Lung (tissue), 12 donors: Measurements from ENCODE around the gene DOK4. TPM values are rescaled to one million over a fixed set of nuclear protein-coding genes. Genes with fewer than 3 reads are reported as not detected.
A peak's percentile ranks its signal among the peaks of the same experiment; 100 is the strongest.

ENCODE experiments used
- ATAC-seq: fragments of 200-7000 bp; cut with Tn5 transposase; one replicate; pipeline ENCODE4 v1.9.1; 2020; ENCODE audit warnings: moderate number of reproducible peaks; ENCODE audit not compliant: insufficient read depth, low FRiP score
- DNase-seq, 3 donors: peaks; one replicate each; pipeline ENCODE4 v3.0.0-alpha.2; 2013 to 2017
- H3K27ac ChIP-seq, 2 donors: one replicate each; pipeline ENCODE4 v1.5.1; 2013; ENCODE audit warnings: mild to moderate bottlenecking in 2 of 2, moderate library complexity in 2 of 2, control low read depth in 1 of 2, inconsistent platforms in 1 of 2, low read depth in 1 of 2, low read length in 1 of 2
- H3K27me3 ChIP-seq, 3 donors: one replicate each; pipeline ENCODE4 v1.5.1; 2013; ENCODE audit warnings: low read length in 2 of 3; ENCODE audit not compliant: control insufficient read depth in 3 of 3, insufficient read depth in 3 of 3
- H3K36me3 ChIP-seq, 4 donors: one replicate each; pipeline ENCODE4 v1.5.1; 2013; ENCODE audit warnings: low read length in 4 of 4, mild to moderate bottlenecking in 1 of 4, moderate library complexity in 1 of 4; ENCODE audit not compliant: control insufficient read depth in 4 of 4, insufficient read depth in 4 of 4
- H3K4me1 ChIP-seq, 5 donors: one replicate each; pipeline ENCODE4 v1.5.1; 2013; ENCODE audit warnings: low read length in 5 of 5, mild to moderate bottlenecking in 2 of 5, moderate library complexity in 1 of 5; ENCODE audit not compliant: control insufficient read depth in 5 of 5, insufficient read depth in 5 of 5
- H3K4me3 ChIP-seq: one replicate; pipeline ENCODE4 v1.5.1; 2013; ENCODE audit warnings: mild to moderate bottlenecking, control low read depth, moderate library complexity
- H3K9ac ChIP-seq, 2 donors: one replicate each; pipeline ENCODE4 v1.5.1; 2013; ENCODE audit warnings: low read length in 2 of 2, control low read depth in 1 of 2; ENCODE audit not compliant: insufficient read depth in 1 of 2
- H3K9me3 ChIP-seq, 4 donors: one replicate each; pipeline ENCODE4 v1.5.1; 2013; ENCODE audit warnings: low read length in 3 of 4, mild to moderate bottlenecking in 1 of 4, moderate library complexity in 1 of 4; ENCODE audit not compliant: control insufficient read depth in 4 of 4, insufficient read depth in 3 of 4
- WGBS, 2 donors: extraction: QIAGEN DNeasy Blood & Tissue Kit; methylation state at CpG; one replicate each; pipeline ENCODE4 v1.1.7; 2013; 5-methylcytosine and 5-hydroxymethylcytosine counted together
- polyA plus RNA-seq, 2 donors: library from polyadenylated mRNA; stranded (reverse); fragments of 200-250 nt; gene quantifications; one replicate each; pipeline ENCODE4 v1.2.1, GENCODE V29; 2013
- total RNA-seq, 2 donors: library from RNA; depleted of rRNA in 1 of 2; stranded (reverse); fragments of >200 nt in 1 of 2; gene quantifications; one replicate each; pipeline ENCODE4 v1.2.1, GENCODE V29; 2014 to 2021
- TF ChIP-seq, protein P1 (sequence below): IDR thresholded peaks from 2 replicates; pipeline ENCODE4 v1.5.1; 2012; ENCODE audit warnings: mild to moderate bottlenecking; ENCODE audit errors: control extremely low read depth, extremely low read depth
- donor health status: control.
- donor health status: control.
- donor health status: Bipolar disorder and iron deficiency.
- donor health status: healthy.
- donor health status: DM: yes; HTN: yes; CAD: no.

DOK4 gene
- total and polyA plus RNA-seq, 4 donors = 19.7 to 58.2 (median 51.1) TPM

DNA sequence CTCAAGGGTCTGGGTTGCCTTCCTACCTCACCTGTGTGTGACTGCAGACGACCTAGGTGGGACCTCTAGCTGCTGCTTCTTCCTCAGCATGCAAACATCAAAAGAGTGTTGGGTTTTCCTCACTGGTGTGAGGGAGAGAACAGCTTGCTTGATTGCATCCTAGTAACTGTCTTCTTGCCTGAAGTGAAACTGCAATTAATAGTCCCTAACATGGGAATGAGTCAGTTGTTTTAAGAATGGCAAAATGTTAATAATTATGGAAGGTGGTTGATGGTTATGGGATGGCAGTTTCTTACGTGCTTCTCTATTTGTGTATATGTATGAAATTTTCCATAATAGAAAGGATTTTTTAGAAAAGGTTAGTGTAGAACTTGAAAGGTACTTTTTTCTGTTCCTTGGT is 17.9 kb downstream of the DOK4 start:
- Histone ChIP-seq H3K36me3 (peaks cover 29 to 59% (median 52%) of the 10 kb centered on the region in 4 donors), H3K27me3 (no peaks in the 10 kb centered on the region), H3K9me3 (no peaks in the 10 kb centered on the region), H3K9ac (no peak overlapping the region), H3K4me3 (no peak overlapping the region), H3K4me1 (peaks cover 0 to 15% (median 10%) of the 10 kb centered on the region in 5 donors), H3K27ac (no peak overlapping the region)
- TF ChIP-seq, protein P1, sequence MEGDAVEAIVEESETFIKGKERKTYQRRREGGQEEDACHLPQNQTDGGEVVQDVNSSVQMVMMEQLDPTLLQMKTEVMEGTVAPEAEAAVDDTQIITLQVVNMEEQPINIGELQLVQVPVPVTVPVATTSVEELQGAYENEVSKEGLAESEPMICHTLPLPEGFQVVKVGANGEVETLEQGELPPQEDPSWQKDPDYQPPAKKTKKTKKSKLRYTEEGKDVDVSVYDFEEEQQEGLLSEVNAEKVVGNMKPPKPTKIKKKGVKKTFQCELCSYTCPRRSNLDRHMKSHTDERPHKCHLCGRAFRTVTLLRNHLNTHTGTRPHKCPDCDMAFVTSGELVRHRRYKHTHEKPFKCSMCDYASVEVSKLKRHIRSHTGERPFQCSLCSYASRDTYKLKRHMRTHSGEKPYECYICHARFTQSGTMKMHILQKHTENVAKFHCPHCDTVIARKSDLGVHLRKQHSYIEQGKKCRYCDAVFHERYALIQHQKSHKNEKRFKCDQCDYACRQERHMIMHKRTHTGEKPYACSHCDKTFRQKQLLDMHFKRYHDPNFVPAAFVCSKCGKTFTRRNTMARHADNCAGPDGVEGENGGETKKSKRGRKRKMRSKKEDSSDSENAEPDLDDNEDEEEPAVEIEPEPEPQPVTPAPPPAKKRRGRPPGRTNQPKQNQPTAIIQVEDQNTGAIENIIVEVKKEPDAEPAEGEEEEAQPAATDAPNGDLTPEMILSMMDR = no peak
- no peak for ATAC-seq
- no peak for DNase-seq
- WGBS, 2 donors = 91 to 95% methylated on average over 2 of the region's 2 CpGs

DNA sequence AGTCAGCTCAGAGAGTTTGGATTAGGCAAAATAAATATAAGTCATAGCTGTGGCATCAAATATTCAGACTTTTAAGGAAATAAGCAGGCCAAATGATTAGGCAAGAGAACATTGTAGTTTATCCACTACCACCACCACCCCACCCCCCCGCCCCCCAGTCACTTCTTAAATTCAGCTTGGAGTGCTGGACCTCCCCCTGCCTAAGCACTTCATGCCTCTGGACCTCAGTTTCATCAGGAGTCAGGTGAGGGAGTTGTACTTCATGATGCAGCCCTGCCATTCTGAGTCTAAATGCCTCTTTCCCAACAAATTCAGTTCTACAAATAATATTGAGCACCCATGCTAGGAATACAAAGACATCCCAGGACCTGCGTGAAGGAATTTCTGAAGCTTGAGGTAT is 21.8 kb downstream of the DOK4 start:
- Histone ChIP-seq H3K4me1 (peaks cover 0 to 12% (median 4%) of the 10 kb centered on the region in 5 donors), H3K4me3 (no peak overlapping the region), H3K36me3 (peaks cover 20 to 46% (median 32%) of the 10 kb centered on the region in 4 donors), H3K27ac (no peak overlapping the region), H3K27me3 (no peaks in the 10 kb centered on the region), H3K9me3 (no peaks in the 10 kb centered on the region), H3K9ac (no peak overlapping the region)
- no peak for ATAC-seq
- WGBS, 2 donors = 75 to 81% methylated on average over 2 of the region's 2 CpGs
- DNase-seq = no peak
- TF ChIP-seq, protein P1 = no peak

GRCh38 chr16:57462978-57463362 is 23.3 kb downstream of the DOK4 start:
- Histone ChIP-seq H3K4me3 (peak overlapping the region; percentile 93), H3K36me3 (peaks cover 12 to 34% (median 32%) of the 10 kb centered on the region in 4 donors), H3K27ac (peak overlapping the region in 1 of 2 donors; percentile 82), H3K9me3 (no peaks in the 10 kb centered on the region), H3K27me3 (no peaks in the 10 kb centered on the region), H3K4me1 (peaks cover 0 to 12% (median 4%) of the 10 kb centered on the region in 5 donors), H3K9ac (peak overlapping the region; percentile 56 to 76)
- TF ChIP-seq, protein P1 = no peak
- WGBS, 2 donors = 1% methylated on average over 13 to 16 of the region's 16 CpGs
- no peak for DNase-seq
- ATAC-seq = no peak
